ENCODE measurements around the gene NEGR1.

Gene NEGR1

GRCh38 chr1:72094209-72094608, 188.1 kb downstream of the NEGR1 start:
- DNase-seq (ENCODE audit: low spot score) = no peak
- TF ChIP-seq CTCF (IDR thresholded peaks at IDR 0.05) = no peak
- Histone ChIP-seq H3K27ac (no peak overlapping the region), H3K4me3 (no peak overlapping the region)

GRCh38 chr1:72086394-72086793, 195.9 kb downstream of the NEGR1 start:
- no peak for TF ChIP-seq CTCF (IDR thresholded peaks at IDR 0.05)
- no peak overlapping the region for H3K27ac ChIP-seq

GRCh38 chr1:72075425-72075824, 206.9 kb downstream of the NEGR1 start:
- no peak overlapping the region for H3K27ac ChIP-seq
- no peak for DNase-seq (ENCODE audit: low spot score)
- TF ChIP-seq CTCF (IDR thresholded peaks at IDR 0.05) = no peak
- no peak overlapping the region for H3K4me3 ChIP-seq

More at GRCh38 chr1:72086394-72086793, 195.9 kb downstream of the NEGR1 start:
- DNase-seq (ENCODE audit: low spot score) = no peak
- no peak overlapping the region for H3K4me3 ChIP-seq

- DNase-seq (ENCODE audit: low spot score) = no peak
- Histone ChIP-seq H3K4me3 (no peak overlapping the region), H3K27ac (no peak overlapping the region)
- no peak for TF ChIP-seq CTCF (IDR thresholded peaks at IDR 0.05)
Measured at GRCh38 chr1:72066431-72066830, 215.9 kb downstream of the NEGR1 start.

GRCh38 chr1:72064196-72065075, 217.9 kb downstream of the NEGR1 start:
- Histone ChIP-seq H3K4me3 (no peak overlapping the region), H3K27ac (no peak overlapping the region)
- DNase-seq (ENCODE audit: low spot score) = no peak
- no peak for TF ChIP-seq CTCF (IDR thresholded peaks at IDR 0.05)

GRCh38 chr1:72063364-72064044, 218.8 kb downstream of the NEGR1 start:
- DNase-seq (ENCODE audit: low spot score) = no peak
- TF ChIP-seq CTCF (IDR thresholded peaks at IDR 0.05) = no peak
- H3K27ac ChIP-seq = no peak overlapping the region
- H3K4me3 ChIP-seq = no peak overlapping the region
